H1 (cell line): ENCODE measurements around the gene CHD5. TPM values are rescaled to one million over a fixed set of nuclear protein-coding genes. Genes with fewer than 3 reads are reported as not detected.

Source experiments
- CTCF ChIA-PET: fragments of 300-600 bp; sonication (Branson Sonifier 250); formaldehyde crosslinking; loops from one replicate; lab custom pipeline; 2021; ENCODE audit not compliant: partially characterized antibody; lab: Charles Lee
- POLR2A ChIA-PET: fragments of 300-600 bp; sonication (Branson Sonifier 250); formaldehyde crosslinking; loops from one replicate; lab custom pipeline; 2021; ENCODE audit warnings: inconsistent platforms; ENCODE audit not compliant: partially characterized antibody; lab: Charles Lee
- DNase-seq, 2 experiments: peaks; one replicate each; pipeline versions ENCODE4 v3.0.0 to v3.0.0-alpha.2; 2010 to 2022; ENCODE audit warnings: low spot score in 2 of 2, low read depth in 1 of 2, mixed read lengths in 1 of 2
- FAIRE-seq: peaks from 2 replicates; lab custom pipeline; 2011; peaks lifted over from hg19 to GRCh38; lab: Jason Lieb, UNC
- H2AFZ ChIP-seq: 2 replicates; pipeline ENCODE4 v1.8.1; 2012; ENCODE audit warnings: low read length, inconsistent platforms
- H2AK5ac ChIP-seq: 2 replicates; pipeline ENCODE4 v1.6.1; 2013; ENCODE audit warnings: low read depth, low read length
- H2BK120ac ChIP-seq: replicated peaks from 2 replicates; pipeline ENCODE3; 2013; ENCODE audit warnings: low read depth, low read length, inconsistent platforms
- H2BK12ac ChIP-seq: 2 replicates; pipeline ENCODE4 v1.6.1; 2013; ENCODE audit warnings: low read depth, low read length
- H2BK15ac ChIP-seq: 2 replicates; pipeline ENCODE4 v1.6.1; 2013; ENCODE audit warnings: low read length
- H2BK20ac ChIP-seq: 2 replicates; pipeline ENCODE4 v1.6.1; 2013; ENCODE audit warnings: low read length
- H2BK5ac ChIP-seq: 2 replicates; pipeline ENCODE4 v1.6.1; 2013; ENCODE audit warnings: low read depth, low read length
- H3K14ac ChIP-seq: 2 replicates; pipeline ENCODE4 v1.6.1; 2013; ENCODE audit warnings: inconsistent platforms; ENCODE audit not compliant: insufficient read length
- H3K18ac ChIP-seq: 2 replicates; pipeline ENCODE4 v1.6.1; 2013; ENCODE audit warnings: low read length; ENCODE audit errors: extremely low read depth
- H3K23ac ChIP-seq: 2 replicates; pipeline ENCODE4 v1.6.1; 2013; ENCODE audit warnings: inconsistent platforms; ENCODE audit not compliant: insufficient read length
- H3K23me2 ChIP-seq: 2 replicates; pipeline ENCODE4 v1.6.1; 2013; ENCODE audit warnings: low read depth, low read length
- H3K27ac ChIP-seq: 2 replicates; pipeline ENCODE4 v1.6.1; 2011; ENCODE audit warnings: low read depth, low read length, inconsistent platforms
- H3K27me3 ChIP-seq, 4 experiments: replicated peaks in 1 of 4; 1 replicate in 1 of 4; 2 replicates in 3 of 4; pipeline versions ENCODE4 v1.6.1 to v1.8.1; 2011 to 2013; ENCODE audit warnings: low read length in 3 of 4, mild to moderate bottlenecking in 3 of 4, inconsistent platforms in 2 of 4, mixed read lengths in 2 of 4, moderate library complexity in 1 of 4; ENCODE audit not compliant: control insufficient read depth in 3 of 4, insufficient read depth in 3 of 4; ENCODE audit errors: extremely low read depth in 1 of 4
- H3K36me3 ChIP-seq, 4 experiments: 2 replicates each; pipeline versions ENCODE4 v1.6.1 to v1.8.1; 2011 to 2013; ENCODE audit warnings: mild to moderate bottlenecking in 4 of 4, low read length in 3 of 4, moderate library complexity in 2 of 4, control low read depth in 1 of 4, inconsistent platforms in 1 of 4; ENCODE audit not compliant: insufficient read depth in 4 of 4, control insufficient read depth in 2 of 4
- H3K4ac ChIP-seq: replicated peaks from 2 replicates; pipeline ENCODE3; 2013; ENCODE audit warnings: low read length, low read depth, mixed read lengths, inconsistent platforms; ENCODE audit not compliant: insufficient read length
- H3K4me1 ChIP-seq, 4 experiments: replicated peaks in 1 of 4; 1 replicate in 1 of 4; 2 replicates in 3 of 4; pipeline versions ENCODE4 v1.6.1 to v1.8.1; 2011 to 2013; ENCODE audit warnings: low read length in 3 of 4, inconsistent platforms in 2 of 4, mixed read lengths in 1 of 4; ENCODE audit not compliant: insufficient read depth in 4 of 4, control insufficient read depth in 3 of 4
- H3K4me2 ChIP-seq, 2 experiments: 2 replicates each; pipeline versions ENCODE4 v1.6.1 to v1.8.1; 2011 to 2013; ENCODE audit warnings: low read depth in 2 of 2, low read length in 2 of 2, control low read depth in 1 of 2, inconsistent platforms in 1 of 2, mild to moderate bottlenecking in 1 of 2; ENCODE audit not compliant: insufficient read depth in 1 of 2
- H3K4me3 ChIP-seq, 4 experiments: fragments of 200-600, 300-600 bp in 1 of 4; sonication (generic), shearing (Covaris generic), sonication (Bioruptor Twin) in 1 of 4; 2 replicates each; pipeline versions ENCODE4 v1.5.1 to v1.8.1; 2011 to 2016; ENCODE audit warnings: low read length in 4 of 4, low read depth in 3 of 4, control low read depth in 2 of 4, inconsistent platforms in 2 of 4, mild to moderate bottlenecking in 2 of 4, mixed read lengths in 1 of 4, moderate library complexity in 1 of 4; ENCODE audit not compliant: insufficient read depth in 2 of 4; ENCODE audit errors: extremely low read depth in 1 of 4
- H3K56ac ChIP-seq: replicated peaks from 2 replicates; pipeline ENCODE3; 2013; ENCODE audit warnings: low read depth, mild to moderate bottlenecking, mixed read lengths, low read length, inconsistent platforms; ENCODE audit not compliant: insufficient read length
- H3K79me1 ChIP-seq: 2 replicates; pipeline ENCODE4 v1.6.1; 2013; ENCODE audit warnings: low read depth, low read length, control low read depth
- H3K79me2 ChIP-seq, 2 experiments: 2 replicates each; pipeline versions ENCODE4 v1.6.1 to v1.8.1; 2012 to 2013; ENCODE audit warnings: low read length in 2 of 2, mild to moderate bottlenecking in 2 of 2, inconsistent platforms in 1 of 2; ENCODE audit not compliant: insufficient read depth in 2 of 2, control insufficient read depth in 1 of 2
- H3K9ac ChIP-seq, 4 experiments: replicated peaks in 1 of 4; 1 replicate in 1 of 4; 2 replicates in 3 of 4; pipeline versions ENCODE4 v1.6.1 to v1.8.1; 2011 to 2013; ENCODE audit warnings: low read depth in 3 of 4, low read length in 3 of 4, control low read depth in 2 of 4, mild to moderate bottlenecking in 2 of 4, moderate library complexity in 2 of 4, inconsistent platforms in 1 of 4; ENCODE audit errors: extremely low read depth in 1 of 4
- H3K9me3 ChIP-seq, 2 experiments: 2 replicates each; pipeline versions ENCODE4 v1.6.1 to v1.8.1; 2012 to 2013; ENCODE audit warnings: mild to moderate bottlenecking in 2 of 2, moderate library complexity in 2 of 2, control low read depth in 1 of 2, inconsistent platforms in 1 of 2, low read depth in 1 of 2, low read length in 1 of 2, mixed read lengths in 1 of 2; ENCODE audit not compliant: insufficient read depth in 2 of 2
- H4K20me1 ChIP-seq, 2 experiments: replicated peaks in 1 of 2; 2 replicates each; pipeline versions ENCODE3 to v1.8.1; 2011 to 2013; ENCODE audit warnings: inconsistent platforms in 2 of 2, low read length in 2 of 2, mild to moderate bottlenecking in 1 of 2; ENCODE audit not compliant: insufficient read depth in 2 of 2, control insufficient read depth in 1 of 2
- H4K5ac ChIP-seq: 2 replicates; pipeline ENCODE4 v1.6.1; 2013; ENCODE audit warnings: low read length, low read depth, mixed read lengths, inconsistent platforms; ENCODE audit not compliant: insufficient read length
- H4K8ac ChIP-seq: 2 replicates; pipeline ENCODE4 v1.8.0; 2013; ENCODE audit warnings: mild to moderate bottlenecking, moderate library complexity, low read length, inconsistent platforms; ENCODE audit not compliant: insufficient read depth; ENCODE audit errors: extremely low read depth
- H4K91ac ChIP-seq: replicated peaks from 2 replicates; pipeline ENCODE3; 2013; ENCODE audit warnings: low read length, mixed read lengths, inconsistent platforms; ENCODE audit not compliant: insufficient read length
- CEBPB ChIP-seq: IDR thresholded peaks from 2 replicates; pipeline ENCODE4 v1.6.1; 2012; ENCODE audit warnings: low read depth, low read length
- WGBS, 2 experiments: shearing (Covaris generic) in 1 of 2; methylation state at CpG; one replicate each; pipeline versions ENCODE4 v1.1.6 to v1.1.7; 2013 to 2015; ENCODE audit warnings: low lambda C conversion rate in 2 of 2, mixed read lengths in 2 of 2, inconsistent platforms in 1 of 2, low coverage in 1 of 2, missing lambda C conversion rate in 1 of 2; ENCODE audit not compliant: insufficient replicate concordance in 2 of 2, insufficient coverage in 1 of 2, insufficient read length in 1 of 2; ENCODE audit errors: extremely low coverage in 1 of 2, missing lambda C conversion rate in 1 of 2; 5-methylcytosine and 5-hydroxymethylcytosine counted together
- polyA plus RNA-seq, 7 experiments: library from polyadenylated mRNA; depleted of rRNA in 3 of 7; stranded (reverse) in 5 of 7; unstranded in 2 of 7; fragments of >200 nt in 5 of 7; fragments of 200-250 nt in 2 of 7; gene quantifications; 1 replicate in 5 of 7; 2 replicates in 1 of 7; 4 replicates in 1 of 7; pipeline versions ENCODE4 v1.2.1 to v1.2.3, GENCODE V29; 2011 to 2013; ENCODE audit warnings: missing spikeins in 2 of 7, mixed read lengths in 2 of 7
- total RNA-seq: library from RNA; stranded (reverse); fragmentation: NEBNext Ultra II Directional; extraction: Animal tissue kit (Norgen Biotek cat#: 25700); gene quantifications from 2 replicates; pipeline ENCODE4 v1.2.1, GENCODE V29; 2021

Gene CHD5
- total and polyA plus RNA-seq, 2 of the 8 experiments (the other 6 are each of a cell fraction or from before 2014, with no cell fraction given) = 0.42 to 1.8 TPM

GRCh38 chr1:6140413-6140812 lies 39.7 kb downstream of the CHD5 start:
- H3K4ac ChIP-seq = no peak overlapping the region
- no peak overlapping the region for H4K8ac ChIP-seq
- H3K36me3 ChIP-seq = no peaks in the 10 kb centered on the region; a peak in 1 of 8 replicates
- no peak overlapping the region for H3K4me3 ChIP-seq
- H3K79me2 ChIP-seq = no peaks in the 10 kb centered on the region
- H3K14ac ChIP-seq = no peak overlapping the region
- POLR2A ChIA-PET = no interaction called here
- CTCF ChIA-PET = interaction anchor here (1.1 to 2.8 kb wide), 12 partner anchors 8 to 87 kb away, joined by 4 to 12 read pairs (median 6); no protein-coding TSS in a partner anchor
- no peak overlapping the region for H4K5ac ChIP-seq
- WGBS, 2 experiments = 82% methylated on average over 2 of the region's 2 CpGs; no CpG with 5 or more reads in 1 of the 2 experiments
- no peak overlapping the region for H2BK120ac ChIP-seq
- FAIRE-seq = no peak
- H3K18ac ChIP-seq = no peak overlapping the region
- no peak overlapping the region for H2BK5ac ChIP-seq
- H3K9ac ChIP-seq = no peak overlapping the region
- H2AFZ ChIP-seq = no peak overlapping the region
- no peak overlapping the region for H2BK12ac ChIP-seq
- H3K27ac ChIP-seq = no peak overlapping the region
- H3K4me1 ChIP-seq = peaks cover 0 to 11% (median under 1%) of the 10 kb centered on the region in 4 experiments; a peak in 2 of 7 replicates
- H3K23ac ChIP-seq = no peak overlapping the region
- no peak overlapping the region for H3K56ac ChIP-seq
- H3K23me2 ChIP-seq = no peaks in the 10 kb centered on the region
- no peak overlapping the region for H4K91ac ChIP-seq
- no peaks in the 10 kb centered on the region for H4K20me1 ChIP-seq
- TF ChIP-seq CEBPB = no peak
- no peak for DNase-seq
- no peak overlapping the region for H3K4me2 ChIP-seq
- no peaks in the 10 kb centered on the region for H3K79me1 ChIP-seq
- no peaks in the 10 kb centered on the region for H3K9me3 ChIP-seq
- H2BK15ac ChIP-seq = no peak overlapping the region
- no peak overlapping the region for H2BK20ac ChIP-seq
- no peak overlapping the region for H2AK5ac ChIP-seq
- no peaks in the 10 kb centered on the region; a peak in 1 of 7 replicates for H3K27me3 ChIP-seq
